A549 (cell line): ENCODE data around the gene CDKN1A.

Experiments used
- JUNB ChIP-seq: fragments of >200 bp; sonication (Bioruptor Twin); formaldehyde crosslinking; IDR thresholded peaks from 2 replicates; pipeline ENCODE4 v1.6.1; 2016
- RNF2 ChIP-seq: fragments of 200-600 bp; sonication (generic); IDR thresholded peaks from 2 replicates; pipeline ENCODE4 v1.6.1; 2016; ENCODE audit warnings: low read depth, mild to moderate bottlenecking, antibody characterized with exemption, moderate library complexity, borderline replicate concordance

- no peak for TF ChIP-seq JUNB
- no peak for TF ChIP-seq RNF2
These were observed 34.3 kb downstream of the CDKN1A start for GRCh38 chr6:36712816-36713215.
